Inferior parietal cortex (tissue), 1 donor: ENCODE results near the gene SURF2.

Experiments
- DNase-seq: peaks from one replicate; pipeline ENCODE4 v3.0.0-alpha.2; 2016; ENCODE audit errors: extremely low spot score

SURF2 gene

DNA sequence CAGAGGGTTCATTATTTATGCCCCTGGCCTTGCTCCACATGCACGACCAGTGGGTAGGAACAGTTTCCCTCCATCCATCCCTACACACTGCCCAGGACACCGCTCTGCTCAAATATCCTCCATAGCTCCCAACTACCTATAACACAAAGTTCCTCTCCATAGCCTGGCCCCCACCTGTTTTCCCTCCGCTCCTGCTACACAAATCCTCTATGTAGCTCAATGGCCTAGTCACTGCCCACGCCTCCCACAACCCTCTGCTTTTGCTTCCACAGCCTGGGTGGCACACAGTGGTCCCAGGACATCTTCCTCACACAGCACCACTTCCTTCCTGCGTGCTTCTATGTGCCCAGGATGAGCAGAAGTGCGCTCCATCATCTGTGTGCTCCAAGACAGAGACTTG is 41.0 kb downstream of the SURF2 start:
- DNase-seq = no peak

DNA sequence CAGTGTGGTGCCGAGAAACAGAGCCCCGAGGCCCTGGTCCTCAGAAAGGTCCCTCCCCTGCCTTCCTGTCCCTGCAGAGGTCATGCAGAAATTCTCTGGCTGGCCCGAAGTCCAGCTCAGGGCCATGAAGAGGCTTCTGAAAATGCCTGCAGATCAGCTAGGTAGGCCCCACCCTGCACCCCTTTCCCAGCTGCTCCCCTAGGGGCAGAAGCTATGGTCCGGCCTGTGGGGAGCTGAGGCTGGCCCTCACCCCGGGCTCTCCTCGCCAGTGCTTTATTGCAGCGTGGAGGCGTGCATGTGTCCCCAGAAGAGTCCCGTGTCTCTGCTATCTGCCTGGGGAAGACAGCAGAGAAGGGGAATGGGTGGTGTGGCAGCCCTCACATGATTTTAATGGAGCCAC is 41.5 kb downstream of the SURF2 start:
- DNase-seq = no peak

DNA sequence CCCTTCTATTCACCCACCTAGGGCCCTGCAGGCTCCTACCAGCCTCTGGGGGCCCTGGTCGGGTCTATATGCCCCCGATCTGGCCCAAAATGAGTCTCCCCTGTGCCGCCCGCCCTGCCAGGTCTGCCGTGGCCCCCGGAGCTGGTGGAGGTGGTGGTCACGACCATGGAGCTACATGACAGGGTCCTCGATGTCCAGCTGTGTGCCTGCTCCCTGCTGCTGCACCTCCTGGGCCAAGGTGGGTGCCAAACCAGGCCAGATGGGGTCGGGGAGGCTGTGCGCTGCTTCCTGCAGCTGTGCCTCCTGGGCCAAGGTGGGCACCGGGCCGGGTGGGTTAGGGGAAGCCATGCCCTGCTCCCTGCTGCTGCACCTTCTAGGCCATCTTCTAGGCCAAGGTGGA is 43.9 kb downstream of the SURF2 start:
- no peak for DNase-seq

DNA sequence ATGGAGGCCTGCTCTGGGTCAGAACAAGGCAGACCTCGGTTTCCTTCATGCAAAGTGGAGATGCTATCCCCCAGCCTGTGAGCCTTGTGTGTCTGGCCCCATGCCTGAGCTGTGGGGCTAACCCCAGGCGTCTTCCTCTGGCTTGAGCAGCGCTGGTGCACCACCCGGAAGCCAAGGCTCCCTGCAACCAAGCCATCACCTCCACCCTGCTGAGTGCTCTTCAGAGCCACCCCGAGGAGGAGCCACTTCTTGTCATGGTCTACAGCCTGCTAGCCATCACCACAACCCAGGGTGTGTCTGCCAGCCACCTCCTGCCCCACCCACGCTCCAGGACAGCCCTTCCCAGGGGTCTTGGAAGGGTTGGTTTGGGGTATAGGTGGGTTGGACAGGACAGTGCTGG is 45.2 kb downstream of the SURF2 start:
- no peak for DNase-seq

DNA sequence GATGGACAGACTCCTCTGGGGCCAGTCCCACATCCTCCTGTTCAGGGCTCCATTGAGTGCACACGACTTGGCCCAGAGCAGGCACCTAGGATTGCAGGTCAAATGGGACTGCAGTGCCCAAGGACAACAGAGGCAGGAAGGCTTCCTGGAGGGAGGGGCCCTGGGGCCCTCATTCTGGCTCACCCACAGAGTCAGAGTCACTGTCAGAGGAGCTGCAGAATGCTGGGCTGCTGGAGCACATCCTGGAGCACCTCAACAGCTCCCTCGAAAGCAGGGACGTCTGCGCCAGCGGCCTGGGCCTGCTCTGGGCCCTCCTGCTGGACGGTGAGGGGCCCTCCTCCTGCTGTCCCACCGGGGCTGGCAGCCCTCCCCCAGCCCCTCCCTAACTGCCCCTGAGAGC is 46.3 kb downstream of the SURF2 start:
- no peak for DNase-seq

DNA sequence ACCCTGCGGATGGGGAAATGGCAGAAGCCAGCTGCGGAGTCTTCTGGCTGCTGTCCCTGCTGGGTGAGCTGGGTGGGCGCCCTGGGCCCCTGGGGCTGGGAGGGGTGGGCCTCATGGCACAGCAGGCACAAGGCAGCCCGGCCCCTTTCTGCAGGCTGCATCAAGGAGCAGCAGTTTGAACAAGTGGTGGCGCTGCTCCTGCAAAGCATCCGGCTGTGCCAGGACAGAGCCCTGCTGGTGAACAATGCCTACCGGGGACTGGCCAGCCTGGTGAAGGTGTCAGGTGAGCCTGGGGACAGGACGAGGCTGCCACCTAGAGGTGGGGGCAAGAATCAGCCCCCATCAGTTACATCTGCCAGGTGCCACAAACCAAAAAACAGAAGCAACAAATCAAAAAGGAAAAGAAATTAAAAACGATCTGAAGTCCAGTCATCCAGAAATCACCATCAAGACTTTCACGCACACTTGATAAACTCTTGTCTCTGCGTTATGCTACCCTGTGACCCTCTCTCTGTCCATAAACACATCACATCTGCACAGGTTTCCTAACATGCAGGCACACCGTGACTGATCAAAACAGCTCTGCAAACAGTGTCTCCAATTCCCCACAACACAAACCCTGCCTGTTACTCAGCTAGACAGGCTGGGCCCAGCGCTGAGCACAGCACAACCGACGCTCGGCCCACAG is 47.6 kb downstream of the SURF2 start:
- DNase-seq = no peak

DNA sequence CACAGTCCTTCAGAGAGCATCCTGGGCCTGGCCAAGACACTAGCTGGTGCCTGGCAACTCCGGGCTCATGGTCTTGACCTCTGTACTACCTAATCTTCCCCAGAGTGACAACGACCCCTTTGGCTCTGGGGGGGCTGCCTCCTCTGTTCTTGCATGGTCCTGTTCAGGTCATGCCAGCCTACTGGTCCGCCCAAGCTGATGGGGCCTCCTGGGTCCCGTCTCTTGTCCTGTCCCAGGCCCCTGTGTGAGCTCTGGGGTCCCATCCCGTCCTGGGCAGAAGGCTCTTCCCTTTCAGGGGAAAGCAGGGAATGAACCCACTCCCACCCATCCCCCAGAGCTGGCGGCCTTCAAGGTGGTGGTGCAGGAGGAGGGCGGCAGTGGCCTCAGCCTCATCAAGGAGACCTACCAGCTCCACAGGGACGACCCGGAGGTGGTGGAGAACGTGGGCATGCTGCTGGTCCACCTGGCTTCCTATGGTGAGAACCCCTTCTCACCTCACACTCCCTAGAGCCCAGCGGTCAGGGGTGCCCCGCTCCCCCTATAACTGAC is 48.2 kb downstream of the SURF2 start:
- no peak for DNase-seq

DNA sequence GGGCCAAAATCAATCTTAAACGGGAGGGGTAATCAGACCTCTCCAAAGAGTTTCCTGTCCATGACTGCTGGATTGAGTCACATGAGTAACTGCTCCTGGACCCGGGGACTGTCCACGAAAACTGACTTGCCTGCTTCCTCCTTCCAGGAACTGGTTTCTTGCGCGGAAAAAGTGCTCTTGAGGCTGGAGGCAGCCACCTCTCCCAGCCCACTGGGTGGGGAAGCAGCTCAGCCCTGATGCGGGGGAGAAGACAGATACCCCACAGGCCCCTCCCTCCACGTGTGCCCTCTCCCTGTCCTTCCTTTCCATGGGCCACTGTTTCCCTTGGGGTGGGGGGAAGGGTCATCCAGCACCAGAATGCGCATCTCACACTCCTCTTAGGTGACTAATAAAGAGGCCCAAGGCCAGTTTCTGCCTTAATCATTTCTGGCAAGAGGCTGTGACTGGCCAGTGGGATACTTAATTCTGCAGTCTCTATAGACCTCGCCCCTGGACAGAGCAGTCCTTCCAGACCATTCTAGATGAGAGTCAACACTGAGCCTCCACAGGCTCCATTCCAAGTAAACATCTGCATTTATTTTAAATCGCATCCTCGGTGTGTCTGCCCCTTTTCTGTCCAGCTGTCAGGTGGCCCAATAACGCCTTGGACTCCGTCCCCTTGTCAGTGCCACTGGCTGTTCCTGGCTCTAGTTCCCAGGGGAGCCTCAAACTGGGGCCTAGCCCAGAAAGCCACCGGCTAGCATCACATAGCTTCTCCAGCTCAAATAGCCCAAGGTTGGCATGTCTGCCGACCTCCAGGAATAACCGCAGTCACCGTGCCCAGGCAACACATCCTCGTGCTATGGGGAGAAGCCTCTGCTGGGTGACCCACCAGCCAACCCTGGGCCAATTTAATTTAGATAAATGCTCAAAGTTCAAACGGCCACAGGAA is 49.4 kb downstream of the SURF2 start:
- DNase-seq = no peak

DNA sequence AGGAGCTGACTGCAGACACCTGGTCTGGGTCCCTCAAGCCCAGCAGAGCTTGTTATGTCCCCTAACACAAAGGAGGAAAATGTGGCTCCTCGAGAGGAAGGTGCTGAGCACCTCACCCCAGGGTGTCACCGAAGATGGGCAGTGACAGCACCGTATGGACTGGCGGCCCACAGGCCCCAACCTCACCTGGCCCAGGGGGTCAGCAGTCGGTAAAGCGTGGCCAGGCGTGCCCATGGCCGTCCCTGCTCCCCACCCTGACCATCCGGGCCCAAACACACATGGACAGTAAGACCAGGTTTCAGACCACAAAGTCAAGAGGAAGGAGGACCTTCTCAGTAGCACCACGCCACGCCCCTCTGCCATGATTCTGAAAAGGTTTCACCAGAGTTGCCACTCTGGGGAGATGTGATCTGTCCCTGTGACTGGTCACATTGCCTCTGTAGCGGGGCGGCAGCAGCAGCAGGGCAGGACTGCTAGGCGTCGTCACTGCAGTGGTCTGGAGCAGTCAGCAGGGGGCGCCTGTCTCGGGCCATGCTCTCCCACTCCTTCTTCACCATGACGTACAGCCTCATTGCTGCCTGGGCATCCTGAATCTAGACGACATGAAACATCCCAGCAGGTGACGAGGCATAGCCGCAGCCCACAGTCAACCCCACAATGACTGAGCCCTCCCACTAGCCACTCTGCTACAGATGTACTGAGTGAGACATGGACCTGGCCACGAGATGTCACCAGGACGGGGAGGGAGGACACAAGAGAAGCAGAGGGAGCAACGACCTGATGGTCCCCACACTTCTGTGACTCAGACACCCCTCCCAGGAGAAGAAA is 50.3 kb downstream of the SURF2 start:
- DNase-seq = peak; percentile 72

DNA sequence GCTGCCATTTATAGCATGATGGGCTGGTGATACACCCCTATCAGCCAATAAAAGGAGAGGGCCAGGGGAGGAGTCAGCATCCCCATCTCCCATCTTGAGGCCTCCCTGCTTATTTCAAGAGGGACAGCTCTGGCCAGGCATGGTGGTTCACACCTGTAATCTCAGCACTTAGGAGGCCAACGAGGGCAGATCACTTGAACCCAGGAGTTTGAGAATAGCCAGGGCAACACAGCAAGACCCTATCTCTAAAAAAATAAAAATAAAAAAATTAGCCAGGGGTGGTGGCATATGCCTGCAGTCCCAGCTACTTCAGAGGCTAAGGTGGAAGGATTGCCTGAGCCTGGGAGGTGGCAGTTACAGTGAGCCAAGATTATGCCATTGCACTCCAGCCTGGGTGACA is 51.7 kb downstream of the SURF2 start:
- DNase-seq = no peak
